SKM-1 (cell line): ENCODE data around the gene SREBF1.

Experiments used
- DNase-seq: peaks from one replicate; lab custom pipeline; 2025; ENCODE audit not compliant: unreplicated experiment; lab: John Stamatoyannopoulos, UW

The SREBF1 gene

DNA sequence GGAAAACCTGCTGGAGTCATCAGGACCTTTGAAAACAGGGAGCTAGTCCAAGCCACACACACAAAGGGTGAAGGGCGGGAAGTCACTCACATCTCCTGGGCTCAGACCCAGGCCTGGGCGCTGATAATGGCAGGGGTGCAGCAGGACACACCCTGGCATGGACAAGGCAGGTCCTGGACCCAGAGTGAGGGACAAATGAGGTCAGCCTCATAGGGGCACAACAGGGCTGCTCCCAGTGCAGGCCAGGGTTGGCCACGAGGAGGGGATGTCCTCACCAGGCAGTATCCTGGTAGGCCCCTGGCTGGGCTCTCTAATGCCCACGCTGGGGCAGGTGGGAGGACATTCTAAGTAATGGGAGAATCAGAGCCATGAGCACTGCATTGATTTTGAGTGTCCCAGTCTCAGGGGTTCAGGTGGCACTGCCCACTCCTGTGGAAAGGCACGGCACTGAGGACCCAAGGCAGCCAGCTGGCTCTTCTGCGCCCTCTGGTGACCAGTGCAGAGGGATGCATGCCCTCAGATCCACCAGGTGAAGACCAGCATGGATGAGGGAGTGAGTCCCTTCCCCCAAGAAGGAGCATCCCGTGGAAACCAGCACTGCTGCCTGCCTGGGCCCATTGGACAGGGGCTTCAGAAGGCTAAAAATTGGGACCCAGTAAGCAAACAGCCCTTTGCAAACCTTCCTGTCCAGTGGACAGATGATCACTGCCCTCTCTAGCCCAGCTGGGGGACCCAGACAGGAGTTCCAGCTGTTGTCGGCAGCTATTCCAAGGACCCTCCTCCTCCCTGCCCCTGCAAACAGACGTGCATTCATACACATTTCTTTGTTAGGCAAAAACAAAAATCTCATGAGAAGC, 23.4 kb upstream of the SREBF1 start:
- DNase-seq, result peak; percentile 20

- DNase-seq, result no peak
These were observed 20.7 kb upstream of the SREBF1 start for GRCh38 chr17:17857496-17857895.

DNA sequence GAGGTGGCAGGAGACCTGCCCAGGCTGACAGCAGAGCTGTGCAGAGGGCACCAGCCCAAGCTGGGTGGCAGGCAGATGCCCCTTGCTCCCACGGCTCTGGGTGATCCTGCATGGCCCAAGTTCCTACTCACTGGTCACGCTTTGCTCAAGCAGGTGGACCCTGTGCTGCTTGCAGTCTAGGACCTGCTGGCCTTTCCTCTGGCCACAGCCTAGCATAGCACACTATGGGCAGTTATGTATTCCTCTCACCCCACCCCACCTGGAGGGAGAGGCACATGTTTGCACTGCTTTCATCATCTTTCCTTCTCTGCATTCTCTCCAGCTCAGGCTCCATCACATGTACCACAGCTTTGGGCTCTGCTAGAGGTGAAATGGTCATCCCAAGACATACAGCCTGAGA, 19.6 kb upstream of the SREBF1 start:
- DNase-seq, result no peak

DNA sequence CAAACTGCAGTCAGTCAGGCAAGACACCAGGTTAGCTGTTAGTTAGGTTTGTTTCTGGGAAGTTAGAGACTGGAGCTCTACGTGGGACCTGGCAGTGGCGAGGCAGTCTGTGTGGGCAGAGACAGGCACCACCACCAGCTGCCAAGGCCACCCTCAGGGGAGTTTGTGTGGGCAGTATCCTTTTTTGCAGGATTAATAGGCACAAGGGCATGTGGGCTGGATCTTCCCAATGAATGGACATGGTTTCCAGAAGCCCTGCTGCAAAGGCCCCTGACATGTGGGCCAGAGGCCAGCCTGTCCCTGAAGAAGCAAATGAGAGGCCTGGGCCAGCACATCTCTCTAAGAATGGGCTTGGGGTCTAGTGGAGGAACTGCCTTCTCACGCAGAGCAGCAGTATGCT, 19.2 kb upstream of the SREBF1 start:
- no peak for DNase-seq

GRCh38 chr17:17853811-17854447, 17.1 kb upstream of the SREBF1 start:
- no peak for DNase-seq

- no peak for DNase-seq
These were observed 16.1 kb upstream of the SREBF1 start for GRCh38 chr17:17852930-17853329.

DNA sequence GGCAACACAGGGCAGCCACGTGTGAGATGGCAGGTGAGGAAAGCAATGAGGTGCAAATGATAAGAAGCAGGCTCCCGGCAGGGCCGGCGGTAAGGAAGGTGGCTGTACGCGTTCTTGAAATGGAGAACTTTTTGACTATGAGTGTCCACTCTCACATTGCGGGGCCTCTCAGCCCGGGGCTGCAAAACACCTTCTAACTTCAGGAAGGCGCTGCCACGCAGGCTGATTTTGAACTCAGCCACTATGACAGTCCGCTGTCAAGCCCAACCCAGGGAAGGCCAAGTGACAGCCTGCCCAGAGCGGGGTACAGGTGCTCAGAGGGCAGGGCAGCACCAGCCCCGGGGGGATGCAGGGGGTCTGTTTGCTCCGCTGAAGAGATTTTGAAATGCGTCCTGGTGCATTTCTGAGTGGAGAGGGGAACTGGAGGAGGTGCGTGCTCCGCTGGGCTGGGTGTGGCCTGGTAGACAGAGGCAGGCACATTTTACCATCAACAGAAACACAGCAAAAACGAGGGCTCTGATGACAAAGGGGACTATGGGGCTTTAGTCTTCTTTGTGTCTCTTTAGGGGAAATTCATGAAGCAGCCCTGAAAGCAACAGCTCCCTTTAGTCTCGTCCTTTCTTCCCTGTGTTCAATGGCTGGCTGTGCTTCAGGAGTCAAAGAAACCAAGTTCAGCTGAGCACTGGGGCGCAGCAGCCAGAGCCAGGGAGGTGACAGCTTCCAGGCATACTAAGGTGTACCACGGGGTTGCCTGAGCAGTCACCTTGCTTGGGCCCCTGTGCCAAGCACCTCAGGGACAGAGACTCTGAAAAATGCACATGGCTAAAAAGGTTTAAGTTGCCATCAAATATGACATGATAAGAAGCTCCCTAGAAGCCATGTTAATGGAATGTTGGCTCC, 14.6 kb upstream of the SREBF1 start:
- DNase-seq, result no peak

GRCh38 chr17:17849845-17850373, 13.1 kb upstream of the SREBF1 start:
- no peak for DNase-seq

DNA sequence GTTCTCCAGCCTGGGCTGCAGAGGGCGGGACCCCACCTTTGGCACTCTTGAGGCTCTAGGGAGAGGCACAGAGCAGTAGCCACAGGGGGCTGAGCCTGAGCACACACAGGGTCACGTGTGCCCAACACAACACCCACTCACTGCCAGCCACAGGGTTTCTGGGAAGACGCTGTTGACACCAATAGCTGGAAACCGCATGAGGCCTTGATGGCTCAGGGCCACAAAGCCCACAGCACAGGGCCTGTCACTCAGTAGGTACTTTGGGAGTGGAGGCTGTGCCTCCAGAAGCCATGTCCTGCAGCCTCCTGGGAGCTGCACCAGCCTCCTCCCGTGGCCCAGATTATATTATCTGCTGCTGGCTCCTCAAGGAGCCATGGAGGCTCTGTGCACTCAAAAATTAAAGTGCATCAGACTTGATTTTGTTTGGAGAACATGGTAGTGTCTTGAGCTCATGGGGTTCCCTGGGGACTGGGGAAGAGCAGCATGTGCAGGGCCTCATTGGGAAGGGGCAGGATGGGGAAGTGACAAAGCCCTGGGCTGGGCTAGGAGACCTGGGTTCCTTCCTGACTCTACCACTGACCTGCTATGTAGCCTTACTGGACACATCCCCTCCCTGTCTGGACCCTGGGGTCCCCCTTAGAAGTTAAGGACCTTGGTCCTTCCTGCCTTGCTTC, 12.5 kb upstream of the SREBF1 start:
- peak; percentile 56 for DNase-seq

DNA sequence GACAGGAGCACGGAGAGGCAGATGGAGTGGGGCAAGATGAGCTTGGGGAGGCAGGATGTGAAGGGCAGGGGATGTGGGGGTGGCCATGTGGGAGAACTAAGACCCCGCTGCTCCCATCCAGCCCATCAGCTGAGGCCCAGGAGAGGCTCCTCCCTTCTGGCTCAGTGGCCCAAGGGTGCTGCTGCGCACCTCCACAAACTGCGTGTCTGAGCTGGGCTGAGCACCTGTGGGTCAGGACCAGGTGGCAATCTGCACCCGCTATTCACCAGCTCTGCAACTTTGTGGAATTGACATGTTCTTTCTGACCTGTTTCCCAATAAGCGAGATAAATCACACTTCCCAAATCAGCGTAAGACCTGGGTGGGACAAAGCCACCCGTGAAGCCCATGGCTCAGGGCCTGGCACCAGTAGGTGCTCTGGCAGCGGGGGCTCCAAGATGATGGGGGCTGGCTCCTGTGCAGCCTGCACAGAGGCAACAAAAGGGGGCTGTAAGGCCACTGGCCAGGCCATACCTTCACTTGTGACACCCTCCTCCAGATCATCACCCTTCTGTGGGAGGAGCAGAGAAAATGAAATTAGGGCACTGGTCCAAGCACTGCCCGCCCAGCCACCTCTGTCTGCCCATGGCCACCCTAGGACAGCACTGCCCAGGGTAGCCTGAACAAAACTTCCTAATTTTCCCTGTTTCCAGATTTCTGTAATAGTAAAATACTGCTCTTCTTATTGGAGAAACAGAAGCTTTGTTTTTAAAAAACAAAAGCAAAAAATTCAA, 11.7 kb upstream of the SREBF1 start:
- no peak for DNase-seq

DNA sequence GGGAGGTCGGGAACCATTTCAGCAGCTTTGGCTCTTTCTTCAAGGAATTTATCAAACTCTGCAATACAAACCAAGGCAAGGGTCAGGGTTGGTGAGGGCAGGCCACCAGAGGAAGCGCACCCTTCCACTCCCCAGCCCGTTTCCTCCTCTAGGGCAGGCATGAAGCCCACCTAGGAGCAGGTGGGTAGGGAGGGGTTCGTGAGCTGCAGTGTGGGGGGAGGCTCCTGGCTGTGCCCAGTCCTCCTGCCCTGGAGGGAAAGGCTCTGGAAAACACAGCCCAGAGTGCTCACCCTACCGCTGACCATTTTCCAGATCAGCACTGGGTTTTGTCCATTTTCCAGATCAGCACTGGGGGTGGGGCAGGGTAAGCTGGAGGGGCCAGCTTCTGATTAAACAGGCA, 10.9 kb upstream of the SREBF1 start:
- no peak for DNase-seq

DNA sequence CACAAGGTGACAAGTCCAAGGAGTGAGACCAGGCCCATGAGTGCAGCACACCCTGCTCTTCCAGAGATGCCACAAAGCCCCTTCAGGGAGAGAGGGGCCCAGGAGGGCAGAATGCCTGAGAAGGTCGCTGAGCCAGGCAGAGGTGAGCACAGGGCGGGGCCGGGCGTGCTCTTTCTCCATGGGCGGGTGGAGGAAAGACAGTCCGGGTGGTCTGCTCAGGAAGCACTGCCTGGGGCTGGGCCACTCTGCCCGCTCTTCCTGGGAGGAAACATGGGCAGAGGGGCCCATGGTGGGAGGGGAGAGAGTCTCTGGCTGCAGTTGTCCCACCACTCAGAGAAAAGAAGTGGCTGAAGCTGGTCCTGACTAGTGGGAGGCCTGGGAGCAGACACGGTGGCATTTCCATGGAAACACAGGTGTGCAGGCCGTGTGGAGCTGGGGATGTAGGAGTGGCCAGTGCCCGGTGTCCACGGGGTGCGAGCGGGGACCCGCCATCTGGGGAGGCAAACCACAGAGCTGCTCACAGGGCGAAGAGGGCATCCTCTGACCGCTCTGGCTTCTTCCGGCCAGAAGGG, 10.4 kb upstream of the SREBF1 start:
- no peak for DNase-seq

GRCh38 chr17:17846645-17847044, 9.9 kb upstream of the SREBF1 start:
- DNase-seq, result no peak

DNA sequence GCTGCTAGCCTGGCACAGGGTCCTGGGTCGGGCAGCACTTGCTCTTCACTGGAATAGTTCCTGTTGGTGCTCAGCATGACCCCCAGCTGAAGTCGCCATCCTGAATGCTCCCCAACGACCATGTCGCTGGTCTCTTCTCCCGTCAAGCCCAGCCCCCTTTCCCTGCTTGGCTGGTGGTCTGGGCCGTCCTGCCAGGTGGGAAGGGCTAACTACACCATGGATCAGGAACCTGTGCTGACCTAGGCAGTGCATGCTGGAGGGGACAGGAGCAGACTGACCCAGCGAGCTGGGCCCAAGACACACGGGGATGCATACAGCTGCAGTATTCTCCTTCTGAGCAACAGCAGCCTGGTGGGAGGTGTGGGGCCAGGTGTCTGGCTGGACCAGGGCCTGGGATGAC, 9.2 kb upstream of the SREBF1 start:
- no peak for DNase-seq

DNA sequence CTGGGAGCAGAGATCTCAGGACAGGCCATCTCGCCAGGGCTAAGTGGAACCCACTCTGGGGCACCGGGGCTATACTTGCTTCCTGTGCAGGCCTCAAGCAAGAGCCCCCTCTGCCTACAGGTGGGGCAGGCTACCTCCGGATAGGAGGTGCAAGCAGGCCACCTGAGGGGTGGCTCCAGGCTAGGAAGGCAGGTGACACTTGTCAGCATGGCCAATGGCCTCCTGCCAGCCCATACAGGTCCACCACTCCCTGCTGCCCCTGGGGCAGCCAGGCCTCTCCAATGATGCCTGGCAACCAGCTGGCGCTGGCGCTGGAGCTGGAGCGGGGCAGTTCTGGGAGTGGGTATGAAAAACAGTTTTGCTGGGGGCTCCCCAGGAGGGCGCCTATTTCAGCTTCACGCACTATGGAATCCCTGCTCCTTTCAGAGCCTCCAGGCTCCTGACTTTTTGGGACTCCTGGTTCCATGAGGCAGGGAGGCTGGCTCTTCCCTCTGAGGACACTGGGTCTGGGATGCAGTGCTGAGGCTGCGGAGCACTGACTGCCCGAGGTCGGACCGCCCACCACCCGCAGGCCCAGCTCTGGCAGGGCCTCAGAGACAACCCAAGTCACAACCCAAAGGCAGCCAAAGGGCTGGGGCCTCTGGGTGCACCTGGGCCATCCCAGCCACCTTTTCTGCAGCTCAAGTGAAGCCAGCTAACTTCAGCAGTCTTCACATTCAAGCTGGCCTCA, 8.4 kb upstream of the SREBF1 start:
- no peak for DNase-seq

DNA sequence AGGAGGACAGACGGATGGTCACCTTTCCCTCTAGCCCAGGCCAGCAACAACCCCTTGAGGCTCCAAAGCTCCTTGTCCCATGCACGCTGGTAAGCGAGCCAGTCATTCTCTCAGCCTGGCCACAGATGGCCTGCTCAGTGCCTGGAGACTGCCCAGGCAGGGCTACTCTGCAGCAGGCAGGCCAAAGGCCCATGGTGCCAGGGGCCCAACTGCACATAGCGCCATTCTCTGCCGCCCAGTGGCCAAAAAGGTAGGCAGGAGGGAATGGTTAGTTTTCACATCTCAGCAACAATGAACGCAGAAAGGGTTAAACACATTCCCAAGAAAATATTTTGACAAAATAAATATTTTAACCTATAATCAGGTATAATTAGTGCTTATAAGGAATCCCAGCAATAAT, 7.7 kb upstream of the SREBF1 start:
- DNase-seq, result no peak

DNA sequence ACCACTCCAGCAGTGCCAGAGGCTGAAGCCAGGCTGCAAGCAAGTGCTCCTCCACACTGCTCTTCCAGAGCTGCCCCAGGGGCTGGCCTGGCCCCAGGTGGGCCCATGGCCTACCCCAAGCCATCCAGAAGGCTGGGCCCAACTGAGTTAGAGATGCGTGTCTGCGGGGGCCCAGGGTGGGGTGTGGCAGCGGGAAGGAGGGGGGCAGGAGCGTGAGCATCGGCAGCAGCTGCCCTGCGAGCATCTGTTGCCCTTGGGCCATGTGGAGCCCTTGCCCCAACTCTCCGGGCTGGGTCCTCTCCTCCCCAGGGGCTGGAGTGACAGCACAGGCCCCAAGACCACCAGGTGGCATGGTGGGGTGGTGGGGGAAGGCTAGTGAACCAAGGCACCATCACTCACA, 7.3 kb upstream of the SREBF1 start:
- DNase-seq, result no peak

- no peak for DNase-seq
These were observed 6.3 kb upstream of the SREBF1 start for GRCh38 chr17:17843096-17843495.
